Measurements from ENCODE around the gene CMTM1. TPM values are rescaled to one million over a fixed set of nuclear protein-coding genes. Genes with fewer than 3 reads are reported as not detected.

Gene CMTM1
- total RNA-seq, 1 experiment from 2014 or later = 5.6 TPM

DNA sequence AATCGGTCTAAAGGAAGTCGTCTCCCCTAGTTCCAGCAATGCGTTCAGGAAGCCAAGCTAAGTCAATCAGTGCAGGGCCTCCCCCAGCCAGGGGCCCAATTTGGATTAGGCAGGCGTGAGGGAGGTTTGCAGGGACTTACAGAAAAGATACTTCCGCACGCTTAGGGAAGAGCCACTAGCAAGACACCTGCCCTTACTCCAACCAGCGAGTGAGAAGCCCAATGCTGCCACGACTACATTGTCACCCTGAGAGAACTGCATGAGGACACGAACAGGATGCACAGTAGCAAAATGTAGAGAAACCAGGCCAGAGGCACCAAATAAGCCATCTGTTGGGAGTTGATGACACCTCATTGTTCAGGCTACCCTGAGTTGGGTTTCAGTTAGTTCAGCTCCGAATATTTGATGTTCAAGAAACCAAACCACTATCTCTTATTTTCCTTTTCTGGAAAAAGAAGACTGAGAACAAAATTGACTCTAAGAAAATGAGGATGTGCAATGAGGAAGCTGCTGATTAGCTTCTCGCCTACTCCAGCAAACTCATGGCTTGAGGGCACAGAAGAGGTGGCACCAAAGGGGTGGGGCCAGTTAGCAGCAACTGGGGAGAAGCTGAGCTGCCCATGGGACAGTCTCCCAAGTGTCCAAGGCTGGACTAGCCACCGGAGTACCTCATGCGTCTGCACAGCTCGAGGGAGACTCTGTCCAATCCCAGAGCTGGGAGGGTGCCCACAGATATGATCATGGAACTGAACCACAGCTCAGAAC, 45.7 kb upstream of the CMTM1 start:
- BruUV-seq (replicated peaks) = no TSS peak
- ChIA-PET POLR2A (no interaction called here), CTCF (interaction anchor here (1.0 to 1.5 kb wide), 2 partner anchors 88 to 352 kb away, joined by 3 read pairs; no protein-coding TSS in a partner anchor)
- no peak for DNase-seq
- peaks cover 19% of the 10 kb centered on the region for H3K4me1 ChIP-seq
- H3K4me3 Mint-ChIP-seq (ENCODE audit: unreplicated experiment) = no peak overlapping the region
- no peaks in the 10 kb centered on the region for H3K27me3 Mint-ChIP-seq (ENCODE audit: insufficient read depth, unreplicated experiment)
- no peaks in the 10 kb centered on the region; the same call in 1 of the 2 replicates for H3K36me3 ChIP-seq (ENCODE audit: control insufficient read depth, insufficient read depth, low read length)
- no peak overlapping the region for H3K4me3 ChIP-seq (ENCODE audit: low read depth, low read length)
- intact Hi-C loops (cut with micrococcal nuclease; ENCODE audit: unreplicated experiment) = no loop called here
- no peaks in the 10 kb centered on the region for H3K9me3 ChIP-seq
- TF ChIP-seq, protein P1, sequence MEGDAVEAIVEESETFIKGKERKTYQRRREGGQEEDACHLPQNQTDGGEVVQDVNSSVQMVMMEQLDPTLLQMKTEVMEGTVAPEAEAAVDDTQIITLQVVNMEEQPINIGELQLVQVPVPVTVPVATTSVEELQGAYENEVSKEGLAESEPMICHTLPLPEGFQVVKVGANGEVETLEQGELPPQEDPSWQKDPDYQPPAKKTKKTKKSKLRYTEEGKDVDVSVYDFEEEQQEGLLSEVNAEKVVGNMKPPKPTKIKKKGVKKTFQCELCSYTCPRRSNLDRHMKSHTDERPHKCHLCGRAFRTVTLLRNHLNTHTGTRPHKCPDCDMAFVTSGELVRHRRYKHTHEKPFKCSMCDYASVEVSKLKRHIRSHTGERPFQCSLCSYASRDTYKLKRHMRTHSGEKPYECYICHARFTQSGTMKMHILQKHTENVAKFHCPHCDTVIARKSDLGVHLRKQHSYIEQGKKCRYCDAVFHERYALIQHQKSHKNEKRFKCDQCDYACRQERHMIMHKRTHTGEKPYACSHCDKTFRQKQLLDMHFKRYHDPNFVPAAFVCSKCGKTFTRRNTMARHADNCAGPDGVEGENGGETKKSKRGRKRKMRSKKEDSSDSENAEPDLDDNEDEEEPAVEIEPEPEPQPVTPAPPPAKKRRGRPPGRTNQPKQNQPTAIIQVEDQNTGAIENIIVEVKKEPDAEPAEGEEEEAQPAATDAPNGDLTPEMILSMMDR (IDR thresholded peaks at IDR 0.05; ENCODE audit: insufficient read depth in 1 of 2, low read depth in 1 of 2, low read length in 1 of 2, severe bottlenecking in 1 of 2, unreplicated experiment in 1 of 2) = no peak
- H3K36me3 Mint-ChIP-seq (ENCODE audit: insufficient read depth, unreplicated experiment) = peaks cover 9% of the 10 kb centered on the region
- H3K4me1 Mint-ChIP-seq (ENCODE audit: low read depth, unreplicated experiment) = peaks cover 21% of the 10 kb centered on the region
- H3K27me3 ChIP-seq (replicated peaks; ENCODE audit: control insufficient read depth, insufficient read depth, low read length) = no peaks in the 10 kb centered on the region
- H3K9me3 Mint-ChIP-seq (ENCODE audit: unreplicated experiment) = no peaks in the 10 kb centered on the region
- no peak overlapping the region for H3K27ac Mint-ChIP-seq (ENCODE audit: unreplicated experiment)

DNA sequence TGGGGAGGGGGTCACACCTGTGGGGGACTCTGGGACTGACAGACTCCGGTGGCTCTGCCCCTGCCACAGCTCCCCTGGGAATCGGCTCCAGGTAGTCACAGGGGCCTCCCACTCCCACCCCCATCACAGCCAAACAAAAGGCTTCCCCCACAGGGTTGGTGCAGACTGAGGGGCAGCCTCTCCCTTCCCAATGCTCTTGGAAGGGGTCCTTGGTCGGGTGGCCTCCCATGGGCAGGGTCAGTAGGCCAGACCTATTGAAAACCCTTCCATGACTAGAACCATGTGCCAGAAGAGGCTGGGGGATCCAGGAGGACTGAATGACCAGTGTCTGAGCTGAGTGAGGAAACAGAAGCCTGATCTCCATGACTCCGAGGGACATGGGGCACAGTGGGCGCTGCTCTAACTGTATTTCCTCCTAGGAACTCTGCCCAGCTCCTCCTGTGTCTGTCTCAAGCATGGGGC, 45.0 kb upstream of the CMTM1 start:
- Histone ChIP-seq H3K4me3 (ENCODE audit: low read depth, low read length) (no peak overlapping the region), H3K27me3 (replicated peaks; ENCODE audit: control insufficient read depth, insufficient read depth, low read length) (no peaks in the 10 kb centered on the region), H3K36me3 (ENCODE audit: control insufficient read depth, insufficient read depth, low read length) (no peaks in the 10 kb centered on the region; the same call in 1 of the 2 replicates), H3K4me1 (peaks cover 17% of the 10 kb centered on the region), H3K9me3 (no peaks in the 10 kb centered on the region)
- POLR2A ChIA-PET = no interaction called here
- TF ChIP-seq, protein P1 (IDR thresholded peaks at IDR 0.05; ENCODE audit: insufficient read depth in 1 of 2, low read depth in 1 of 2, low read length in 1 of 2, severe bottlenecking in 1 of 2, unreplicated experiment in 1 of 2) = no peak
- Mint-ChIP-seq H3K36me3 (ENCODE audit: insufficient read depth, unreplicated experiment) (peaks cover 9% of the 10 kb centered on the region), H3K4me1 (ENCODE audit: low read depth, unreplicated experiment) (peaks cover 17% of the 10 kb centered on the region), H3K27me3 (ENCODE audit: insufficient read depth, unreplicated experiment) (no peaks in the 10 kb centered on the region), H3K9me3 (ENCODE audit: unreplicated experiment) (no peaks in the 10 kb centered on the region), H3K4me3 (ENCODE audit: unreplicated experiment) (no peak overlapping the region), H3K27ac (ENCODE audit: unreplicated experiment) (no peak overlapping the region)
- BruUV-seq (replicated peaks) = no TSS peak
- DNase-seq = no peak
- intact Hi-C loops (cut with micrococcal nuclease; ENCODE audit: unreplicated experiment) = no loop called here
- CTCF ChIA-PET = interaction anchor here (1.0 kb wide), 1 partner anchor 87 kb away, joined by 3 read pairs; no protein-coding TSS in a partner anchor

DNA sequence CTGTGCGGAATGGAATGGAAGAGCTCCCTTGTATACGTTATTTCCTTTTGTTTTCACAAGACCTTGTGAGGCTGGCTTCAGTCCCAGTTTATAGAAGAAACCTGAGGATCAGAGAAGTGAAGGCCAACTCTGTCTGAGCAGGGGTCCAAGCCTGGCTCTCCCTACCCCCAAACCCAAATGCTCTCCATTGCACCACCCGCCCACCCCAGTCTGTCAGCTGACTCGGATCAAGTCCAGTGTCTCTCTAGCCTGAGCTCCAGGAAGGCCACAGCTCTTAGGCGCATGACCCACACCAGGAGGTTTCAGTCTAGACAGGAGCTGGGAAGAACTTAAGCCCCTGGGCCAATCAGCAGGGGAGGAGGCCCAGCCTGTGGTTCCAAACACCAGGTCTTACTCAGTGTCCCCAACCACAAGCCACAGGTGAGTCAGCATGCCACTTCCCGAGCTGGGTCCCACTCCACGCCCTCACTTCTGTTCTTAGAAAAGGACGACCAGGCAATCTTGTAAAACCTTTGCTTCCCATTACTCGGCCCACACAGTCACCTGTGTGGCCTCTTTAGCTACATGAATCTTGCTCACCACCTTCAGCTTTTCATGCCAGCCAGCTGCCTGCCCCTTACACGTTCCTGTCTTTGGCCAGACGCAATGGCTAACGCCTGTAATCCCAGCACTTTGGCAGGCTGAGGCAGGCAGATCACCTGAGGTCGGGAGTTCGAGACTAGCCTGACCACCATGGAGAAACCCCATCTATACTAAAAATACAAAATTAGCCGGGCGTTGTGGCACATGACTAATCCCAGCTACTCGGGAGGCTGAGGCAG, 44.1 kb upstream of the CMTM1 start:
- ChIA-PET POLR2A (no interaction called here), CTCF (no interaction called here)
- DNase-seq = no peak
- BruUV-seq (replicated peaks) = no TSS peak
- peaks cover 5% of the 10 kb centered on the region for H3K36me3 Mint-ChIP-seq (ENCODE audit: insufficient read depth, unreplicated experiment)
- Histone ChIP-seq H3K9me3 (no peaks in the 10 kb centered on the region), H3K27me3 (replicated peaks; ENCODE audit: control insufficient read depth, insufficient read depth, low read length) (no peaks in the 10 kb centered on the region), H3K4me1 (peaks cover 10% of the 10 kb centered on the region), H3K4me3 (ENCODE audit: low read depth, low read length) (no peak overlapping the region), H3K36me3 (ENCODE audit: control insufficient read depth, insufficient read depth, low read length) (no peaks in the 10 kb centered on the region; the same call in 1 of the 2 replicates)
- no peaks in the 10 kb centered on the region for H3K9me3 Mint-ChIP-seq (ENCODE audit: unreplicated experiment)
- H3K27ac Mint-ChIP-seq (ENCODE audit: unreplicated experiment) = no peak overlapping the region
- TF ChIP-seq, protein P1 (IDR thresholded peaks at IDR 0.05; ENCODE audit: insufficient read depth in 1 of 2, low read depth in 1 of 2, low read length in 1 of 2, severe bottlenecking in 1 of 2, unreplicated experiment in 1 of 2) = no peak
- intact Hi-C loops (cut with micrococcal nuclease; ENCODE audit: unreplicated experiment) = no loop called here
- H3K4me1 Mint-ChIP-seq (ENCODE audit: low read depth, unreplicated experiment) = peaks cover 8% of the 10 kb centered on the region
- H3K4me3 Mint-ChIP-seq (ENCODE audit: unreplicated experiment) = no peak overlapping the region
- no peaks in the 10 kb centered on the region for H3K27me3 Mint-ChIP-seq (ENCODE audit: insufficient read depth, unreplicated experiment)
